Esophagus squamous epithelium (tissue), 4 donors: ENCODE results near the gene CD2.

Source experiments
- POLR2A ChIP-seq, 4 donors: fragments of 450-650 bp; IDR thresholded peaks; one replicate each; pipeline ENCODE4 v1.6.1; 2017; ENCODE audit warnings: antibody characterized with exemption in 4 of 4, mild to moderate bottlenecking in 4 of 4, moderate library complexity in 3 of 4
- TF ChIP-seq, protein P1 (sequence below), 6 experiments: fragments of 450-650 bp in 4 of 6; fragments of 200-600 bp in 2 of 6; sonication (generic) in 2 of 6; IDR thresholded peaks; one replicate each; pipeline ENCODE4 v1.5.1; 2016 to 2019; ENCODE audit warnings: antibody characterized with exemption in 6 of 6, mild to moderate bottlenecking in 4 of 6, moderate library complexity in 4 of 6

DNA sequence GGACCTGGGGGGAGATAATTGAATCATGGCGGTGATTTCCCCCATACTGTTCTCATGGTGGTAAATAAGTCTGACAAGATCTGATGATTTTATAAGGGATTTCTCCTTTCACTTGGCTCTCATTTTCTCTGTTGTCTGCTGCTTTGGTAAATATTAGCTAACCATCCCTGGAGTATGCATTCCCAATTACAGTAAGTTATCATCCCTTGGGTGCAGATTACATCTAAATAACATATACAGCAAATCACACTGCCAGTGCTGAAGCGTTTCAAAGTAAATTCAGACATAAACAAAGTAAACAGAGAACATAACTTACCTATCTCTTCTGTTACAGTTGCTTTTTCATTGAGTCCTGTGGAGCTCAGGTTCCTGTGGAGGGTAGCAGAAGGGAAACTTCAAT lies 48.1 kb upstream of the CD2 start:
- TF ChIP-seq POLR2A (IDR thresholded peaks at IDR 0.05) = no peak
- TF ChIP-seq, protein P1, sequence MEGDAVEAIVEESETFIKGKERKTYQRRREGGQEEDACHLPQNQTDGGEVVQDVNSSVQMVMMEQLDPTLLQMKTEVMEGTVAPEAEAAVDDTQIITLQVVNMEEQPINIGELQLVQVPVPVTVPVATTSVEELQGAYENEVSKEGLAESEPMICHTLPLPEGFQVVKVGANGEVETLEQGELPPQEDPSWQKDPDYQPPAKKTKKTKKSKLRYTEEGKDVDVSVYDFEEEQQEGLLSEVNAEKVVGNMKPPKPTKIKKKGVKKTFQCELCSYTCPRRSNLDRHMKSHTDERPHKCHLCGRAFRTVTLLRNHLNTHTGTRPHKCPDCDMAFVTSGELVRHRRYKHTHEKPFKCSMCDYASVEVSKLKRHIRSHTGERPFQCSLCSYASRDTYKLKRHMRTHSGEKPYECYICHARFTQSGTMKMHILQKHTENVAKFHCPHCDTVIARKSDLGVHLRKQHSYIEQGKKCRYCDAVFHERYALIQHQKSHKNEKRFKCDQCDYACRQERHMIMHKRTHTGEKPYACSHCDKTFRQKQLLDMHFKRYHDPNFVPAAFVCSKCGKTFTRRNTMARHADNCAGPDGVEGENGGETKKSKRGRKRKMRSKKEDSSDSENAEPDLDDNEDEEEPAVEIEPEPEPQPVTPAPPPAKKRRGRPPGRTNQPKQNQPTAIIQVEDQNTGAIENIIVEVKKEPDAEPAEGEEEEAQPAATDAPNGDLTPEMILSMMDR (IDR thresholded peaks at IDR 0.05) = no peak
